ENCODE results near the gene PIP4K2C.
"Not testable (repeated sequence)": the region's sequence is repeated elsewhere in the genome, so short reads cannot be mapped to it uniquely, and the experiment has no call there.

The PIP4K2C gene

GRCh38 chr12:57560516-57560915, 30.5 kb upstream of the PIP4K2C start:
- DNase-seq (ENCODE audit: low read depth) = no peak

- DNase-seq (ENCODE audit: low read depth) = not testable (repeated sequence)
Measured at GRCh38 chr12:57561117-57561516, 29.9 kb upstream of the PIP4K2C start.

- no peak for DNase-seq (ENCODE audit: low read depth)
Measured at GRCh38 chr12:57563358-57563757, 27.6 kb upstream of the PIP4K2C start.

- DNase-seq (ENCODE audit: low read depth) = no peak
Measured at GRCh38 chr12:57564178-57564740, 26.7 kb upstream of the PIP4K2C start.

GRCh38 chr12:57568838-57569237, 22.2 kb upstream of the PIP4K2C start:
- DNase-seq (ENCODE audit: low read depth) = no peak

- DNase-seq (ENCODE audit: low read depth) = no peak
Measured at GRCh38 chr12:57569858-57570257, 21.1 kb upstream of the PIP4K2C start.

GRCh38 chr12:57570438-57570837, 20.6 kb upstream of the PIP4K2C start:
- not testable (repeated sequence) for DNase-seq (ENCODE audit: low read depth)

GRCh38 chr12:57571926-57572762, 18.8 kb upstream of the PIP4K2C start:
- DNase-seq (ENCODE audit: low read depth) = no peak

- DNase-seq (ENCODE audit: low read depth) = no peak
Measured at GRCh38 chr12:57574795-57575194, 16.2 kb upstream of the PIP4K2C start.

GRCh38 chr12:57575771-57576612, 15.0 kb upstream of the PIP4K2C start:
- DNase-seq (ENCODE audit: low read depth) = no peak

GRCh38 chr12:57576613-57577160, 14.3 kb upstream of the PIP4K2C start:
- no peak for DNase-seq (ENCODE audit: low read depth)

- DNase-seq (ENCODE audit: low read depth) = no peak
Measured at GRCh38 chr12:57577981-57578758, 12.8 kb upstream of the PIP4K2C start.

GRCh38 chr12:57579011-57579410, 12.0 kb upstream of the PIP4K2C start:
- no peak for DNase-seq (ENCODE audit: low read depth)

- no peak for DNase-seq (ENCODE audit: low read depth)
Measured at GRCh38 chr12:57579677-57580465, 11.1 kb upstream of the PIP4K2C start.

- no peak for DNase-seq (ENCODE audit: low read depth)
Measured at GRCh38 chr12:57580466-57580795, 10.6 kb upstream of the PIP4K2C start.

GRCh38 chr12:57581802-57582201, 9.2 kb upstream of the PIP4K2C start:
- DNase-seq (ENCODE audit: low read depth) = no peak

- no peak for DNase-seq (ENCODE audit: low read depth)
Measured at GRCh38 chr12:57582440-57582839, 8.6 kb upstream of the PIP4K2C start.

- DNase-seq (ENCODE audit: low read depth) = peak; percentile 71
Measured at GRCh38 chr12:57583008-57583831, 7.8 kb upstream of the PIP4K2C start.

GRCh38 chr12:57584050-57584449, 6.9 kb upstream of the PIP4K2C start:
- DNase-seq (ENCODE audit: low read depth) = no peak

GRCh38 chr12:57584690-57585089, 6.3 kb upstream of the PIP4K2C start:
- no peak for DNase-seq (ENCODE audit: low read depth)
